NCI-H526 treated with DMSO at 0.1 percent for 48 hours (cell line): ENCODE measurements around the gene PRKG2.
A peak's percentile ranks its signal among the peaks of the same experiment; 100 is the strongest.

ENCODE experiments used
- DNase-seq: peaks from one replicate; lab custom pipeline; 2025; lab: John Stamatoyannopoulos, UW

PRKG2 gene

GRCh38 chr4:81162752-81163458 is 52.1 kb downstream of the PRKG2 start:
- no peak for DNase-seq

- peak; percentile 6 for DNase-seq
Observed at GRCh38 chr4:81153714-81154323, 61.2 kb downstream of the PRKG2 start.

GRCh38 chr4:81152839-81153713 is 61.9 kb downstream of the PRKG2 start:
- DNase-seq, result no peak

GRCh38 chr4:81149976-81150375 is 65.0 kb downstream of the PRKG2 start:
- no peak for DNase-seq

- DNase-seq, result no peak
Observed at GRCh38 chr4:81148576-81148975, 66.4 kb downstream of the PRKG2 start.

- DNase-seq, result no peak
Observed at GRCh38 chr4:81146466-81146865, 68.6 kb downstream of the PRKG2 start.

GRCh38 chr4:81143183-81143582 is 71.8 kb downstream of the PRKG2 start:
- no peak for DNase-seq

- DNase-seq, result no peak
Observed at GRCh38 chr4:81142744-81143143, 72.3 kb downstream of the PRKG2 start.

GRCh38 chr4:81137894-81138293 is 77.1 kb downstream of the PRKG2 start:
- no peak for DNase-seq

GRCh38 chr4:81137446-81137845 is 77.6 kb downstream of the PRKG2 start:
- no peak for DNase-seq

GRCh38 chr4:81136161-81136905 is 78.7 kb downstream of the PRKG2 start:
- DNase-seq, result no peak

- DNase-seq, result no peak
Observed at GRCh38 chr4:81135501-81135900, 79.5 kb downstream of the PRKG2 start.

- no peak for DNase-seq
Observed at GRCh38 chr4:81131563-81131962, 83.5 kb downstream of the PRKG2 start.

GRCh38 chr4:81131066-81131465 is 84.0 kb downstream of the PRKG2 start:
- no peak for DNase-seq

- no peak for DNase-seq
Observed at GRCh38 chr4:81130569-81130968, 84.5 kb downstream of the PRKG2 start.

- DNase-seq, result no peak
Observed at GRCh38 chr4:81120055-81120454, 95.0 kb downstream of the PRKG2 start.

- no peak for DNase-seq
Observed at GRCh38 chr4:81118086-81118485, 96.9 kb downstream of the PRKG2 start.

- DNase-seq, result no peak
Observed at GRCh38 chr4:81116566-81116965, 98.5 kb downstream of the PRKG2 start.

- DNase-seq, result no peak
Observed at GRCh38 chr4:81113024-81113423, 102.0 kb downstream of the PRKG2 start.

- no peak for DNase-seq
Observed at GRCh38 chr4:81109356-81109755, 105.7 kb downstream of the PRKG2 start.

- no peak for DNase-seq
Observed at GRCh38 chr4:81106150-81106549, 108.9 kb downstream of the PRKG2 start.

GRCh38 chr4:81102107-81102506 is 112.9 kb downstream of the PRKG2 start:
- no peak for DNase-seq
